Adrenal gland (tissue), 12 donors: ENCODE measurements around the gene CD36. TPM values are rescaled to one million over a fixed set of nuclear protein-coding genes. Genes with fewer than 3 reads are reported as not detected.

ENCODE experiments used
- DNase-seq, 7 donors: peaks; one replicate each; pipeline ENCODE4 v3.0.0-alpha.2; 2019 to 2020
- H3K27ac ChIP-seq, 5 donors: fragments of 200-600 bp; sonication (generic) in 4 of 5; 1 replicate in 3 of 5; 2 replicates in 2 of 5; pipeline versions ENCODE4 v1.5.1 to v1.8.0; 2016 to 2020; ENCODE audit warnings: mild to moderate bottlenecking in 1 of 5
- H3K27me3 ChIP-seq: fragments of 200-600 bp; 2 replicates; pipeline ENCODE4 v1.8.0; 2021
- H3K36me3 ChIP-seq, 2 donors: fragments of 200-600 bp; replicated peaks in 1 of 2; 1 replicate in 1 of 2; 2 replicates in 1 of 2; pipeline versions ENCODE4 v1.5.1 to v1.8.0; 2018 to 2022
- H3K4me1 ChIP-seq, 2 donors: fragments of 200-600 bp; replicated peaks in 1 of 2; 1 replicate in 1 of 2; 2 replicates in 1 of 2; pipeline versions ENCODE4 v1.5.1 to v1.8.0; 2018 to 2021
- H3K4me3 ChIP-seq, 4 donors: fragments of 200-600 bp; sonication (generic) in 3 of 4; one replicate each; pipeline ENCODE4 v1.5.1; 2016 to 2018
- H3K9me3 ChIP-seq, 3 donors: fragments of 200-600 bp; sonication (generic) in 1 of 3; replicated peaks in 1 of 3; 1 replicate in 2 of 3; 2 replicates in 1 of 3; pipeline versions ENCODE4 v1.5.1 to v1.8.0; 2016 to 2021
- CTCF ChIP-seq, 6 experiments: fragments of 450-650 bp in 4 of 6; fragments of 200-600 bp in 2 of 6; sonication (generic) in 1 of 6; IDR thresholded peaks; 1 replicate in 5 of 6; 2 replicates in 1 of 6; pipeline versions ENCODE4 v1.5.1 to v1.8.0; 2016 to 2021; ENCODE audit warnings: antibody characterized with exemption in 6 of 6, mild to moderate bottlenecking in 2 of 6, moderate library complexity in 1 of 6
- POLR2A ChIP-seq, 2 donors: fragments of 450-650 bp; IDR thresholded peaks; one replicate each; pipeline ENCODE4 v1.6.1; 2017; ENCODE audit warnings: antibody characterized with exemption in 2 of 2, mild to moderate bottlenecking in 2 of 2, moderate library complexity in 1 of 2
- WGBS, 4 donors: extraction: QIAGEN DNeasy Blood & Tissue Kit in 2 of 4; methylation state at CpG; one replicate each; pipeline versions ENCODE4 v1.1.5 to v1.1.7; 2013 to 2017; 5-methylcytosine and 5-hydroxymethylcytosine counted together
- intact Hi-C, 2 donors: fragments of 100-400 bp; cut with DNase I; formaldehyde crosslinking; loops; one replicate each; pipeline versions ENCODE4 v1.14.1 to v1.15.0; 2022 to 2023
- polyA plus RNA-seq, 3 donors: library from polyadenylated mRNA; stranded (reverse); fragments of 200-250 nt in 2 of 3; fragments of 350-450 nt in 1 of 3; fragmentation: Illumina TruSeq in 1 of 3; extraction: RNeasy Lipid Tissue Mini Kit (QIAGEN cat#74804) in 1 of 3; gene quantifications; one replicate each; pipeline ENCODE4 v1.2.3, GENCODE V29; 2013 to 2014
- total RNA-seq, 9 donors: library from RNA; depleted of rRNA in 4 of 9; stranded (reverse); fragments of >200 nt in 4 of 9; fragments of 120-200 nt in 1 of 9; fragmentation: NEBNext Ultra II Directional in 1 of 9; extraction: Animal tissue kit (Norgen Biotek cat#: 25700) in 1 of 9; gene quantifications; one replicate each; pipeline versions ENCODE4 v1.1.0 to v1.2.4, GENCODE V29; 2013 to 2023
- donor health status: healthy with polysubstance abuse.
- donor health status: Bipolar disorder and iron deficiency.
- donor health status: DM: yes; HTN: yes; CAD: no.
- donor health status: DM: no; HTN: no; CAD: no.
- donor health status: DM: no; HTN: no; CAD: no.
- donor health status: DM: yes; HTN: yes; CAD: no.

Gene CD36
- total and polyA plus RNA-seq, 12 donors: 7.2 to 224 (median 32.2) TPM

DNA sequence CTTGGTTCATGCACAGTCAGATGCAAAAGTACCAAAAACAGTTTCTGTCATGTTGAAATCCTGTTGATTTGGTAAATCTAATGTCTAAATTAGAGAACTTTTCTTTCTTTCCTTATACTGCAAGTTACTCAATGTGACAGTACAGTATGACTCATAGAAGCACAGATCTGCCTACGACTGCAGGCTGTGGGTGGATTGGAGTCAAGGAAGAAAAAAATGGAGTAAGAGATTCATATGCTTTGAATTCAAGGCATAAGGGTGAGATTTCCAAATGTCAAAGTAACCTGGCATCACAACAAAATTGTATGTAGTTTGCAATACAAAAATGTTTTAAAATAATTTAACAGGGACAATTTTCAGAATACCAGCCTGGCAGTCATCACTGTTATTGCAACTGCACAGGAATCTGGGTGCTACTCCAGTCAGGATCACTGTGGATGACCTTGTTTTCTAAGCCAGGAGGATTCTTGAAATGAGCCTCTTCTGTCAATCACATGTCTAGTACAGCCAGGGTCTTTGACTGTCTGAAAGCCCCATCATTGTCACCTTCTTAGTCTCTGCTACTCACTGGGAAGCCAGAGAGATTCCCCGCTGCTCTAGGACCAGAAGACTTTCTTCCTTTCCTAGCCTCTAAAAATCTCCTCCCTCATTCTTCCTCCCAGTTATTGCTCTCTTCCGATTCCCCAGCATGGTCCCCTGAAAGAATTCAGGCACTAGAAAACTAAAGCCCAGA, 83.6 kb downstream of the CD36 start:
- DNase-seq: peak in 4 of 7 donors; percentile 16 to 28 (median 18)
- H3K9me3 ChIP-seq: no peaks in the 10 kb centered on the region
- no peaks in the 10 kb centered on the region for H3K27me3 ChIP-seq
- H3K27ac ChIP-seq: peak overlapping the region in 1 of 5 donors; percentile 24
- 53 to 64% (median 63%) methylated on average over 3 of the region's 3 CpGs for WGBS, 4 donors
- intact Hi-C loops: no loop called here
- no peak overlapping the region for H3K4me3 ChIP-seq
- peaks cover 0 to 9% of the 10 kb centered on the region in 2 donors for H3K4me1 ChIP-seq
- TF ChIP-seq POLR2A (IDR thresholded peaks at IDR 0.05) (no peak), CTCF (IDR thresholded peaks at IDR 0.05) (no peak)
- no peaks in the 10 kb centered on the region for H3K36me3 ChIP-seq

GRCh38 chr7:80722616-80723195, 84.3 kb downstream of the CD36 start:
- Histone ChIP-seq H3K36me3 (no peaks in the 10 kb centered on the region), H3K27ac (peak overlapping the region in 1 of 5 donors; percentile 24), H3K4me3 (no peak overlapping the region), H3K4me1 (peaks cover 0 to 9% of the 10 kb centered on the region in 2 donors), H3K27me3 (no peaks in the 10 kb centered on the region), H3K9me3 (no peaks in the 10 kb centered on the region)
- TF ChIP-seq CTCF (IDR thresholded peaks at IDR 0.05): no peak
- no peak for TF ChIP-seq POLR2A (IDR thresholded peaks at IDR 0.05)
- intact Hi-C loops: no loop called here
- DNase-seq: peak in 4 of 7 donors; percentile 9 to 34 (median 20)
- WGBS, 4 donors: 65 to 75% (median 72%) methylated on average over 3 of the region's 3 CpGs

GRCh38 chr7:80724249-80724871, 85.9 kb downstream of the CD36 start:
- Histone ChIP-seq H3K9me3 (no peaks in the 10 kb centered on the region), H3K36me3 (no peaks in the 10 kb centered on the region), H3K4me3 (no peak overlapping the region), H3K27me3 (no peaks in the 10 kb centered on the region), H3K4me1 (peaks cover 0 to 9% of the 10 kb centered on the region in 2 donors), H3K27ac (no peak overlapping the region)
- DNase-seq: no peak
- TF ChIP-seq CTCF (IDR thresholded peaks at IDR 0.05) (no peak), POLR2A (IDR thresholded peaks at IDR 0.05) (no peak)
- intact Hi-C loops: no loop called here
- WGBS, 4 donors: 63 to 68% (median 67%) methylated on average over 4 of the region's 4 CpGs

DNA sequence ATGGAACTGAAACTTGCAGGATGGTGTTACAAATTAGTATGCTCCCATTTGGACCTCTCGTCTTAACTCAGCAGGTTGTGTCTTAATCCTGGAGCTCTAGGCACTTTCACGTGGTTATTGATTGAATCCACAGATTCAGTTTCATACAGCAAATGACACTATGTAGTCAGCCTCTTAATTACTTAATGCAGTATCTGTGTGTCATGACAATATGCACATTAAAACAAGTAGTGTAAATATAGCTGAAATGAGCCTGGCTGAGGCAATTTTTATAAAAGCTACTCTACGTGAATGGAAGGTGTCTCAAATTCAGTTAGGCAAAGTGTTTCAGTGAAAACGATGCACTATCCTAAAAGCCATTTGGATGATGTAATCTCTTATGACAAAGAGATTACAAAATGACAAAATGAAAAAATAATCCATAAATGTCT, 86.8 kb downstream of the CD36 start:
- WGBS, 4 donors: 61 to 69% (median 63%) methylated on average over 4 of the region's 4 CpGs
- no peak for TF ChIP-seq POLR2A (IDR thresholded peaks at IDR 0.05)
- no peak for TF ChIP-seq CTCF (IDR thresholded peaks at IDR 0.05)
- Histone ChIP-seq H3K9me3 (no peaks in the 10 kb centered on the region), H3K4me1 (peaks cover 0 to 9% of the 10 kb centered on the region in 2 donors), H3K27me3 (no peaks in the 10 kb centered on the region), H3K4me3 (no peak overlapping the region), H3K27ac (no peak overlapping the region), H3K36me3 (no peaks in the 10 kb centered on the region)
- no peak for DNase-seq
- intact Hi-C loops: no loop called here
